ENCODE data around the gene RBM17.
A peak's percentile ranks its signal among the peaks of the same experiment; 100 is the strongest.

GRCh38 chr10:6080417-6080973 is 8.3 kb upstream of the RBM17 start:
- TF ChIP-seq TAF1 (IDR thresholded peaks at IDR 0.05; ENCODE audit: low read depth, low read length) (no peak), POLR2A (IDR thresholded peaks at IDR 0.05; ENCODE audit: low read depth, low read length) (no peak), POLR2AphosphoS5 (IDR thresholded peaks at IDR 0.05; ENCODE audit: low read depth, low read length) (no peak), SPI1 (IDR thresholded peaks at IDR 0.05; ENCODE audit: low read depth, low read length) (peak; percentile 78), POU2F2 (IDR thresholded peaks at IDR 0.05; ENCODE audit: low read depth, low read length) (no peak), PAX5 (IDR thresholded peaks at IDR 0.05; ENCODE audit: insufficient read depth, low read length, severe bottlenecking) (no peak)

Measured in GM12891 (cell line).